Measurements from ENCODE around the gene MRPL40.

The MRPL40 gene

GRCh38 chr22:19393704-19394103, 38.6 kb upstream of the MRPL40 start:
- H3K27me3 ChIP-seq (ENCODE audit: insufficient read depth, low read length, poor library complexity, severe bottlenecking) = no peaks in the 10 kb centered on the region
- H2AFZ ChIP-seq (ENCODE audit: low read length) = no peak overlapping the region
- H3K4me2 ChIP-seq (ENCODE audit: low read depth, low read length, poor library complexity, severe bottlenecking) = no peak overlapping the region
- no peaks in the 10 kb centered on the region; the same call in 1 of the 2 replicates for H3F3A ChIP-seq (ENCODE audit: low read depth)
- H3K4me1 ChIP-seq (ENCODE audit: insufficient read depth, low read length, poor library complexity, severe bottlenecking) = no peaks in the 10 kb centered on the region
- H3K4me3 ChIP-seq (ENCODE audit: low read length, poor library complexity, severe bottlenecking) = no peak overlapping the region
- no peaks in the 10 kb centered on the region for H3K9me2 ChIP-seq (replicated peaks; ENCODE audit: low read depth, low read length)
- H3K9me3 ChIP-seq (ENCODE audit: insufficient read depth, low read depth, low read length) = no peaks in the 10 kb centered on the region
- TF ChIP-seq, protein P1, sequence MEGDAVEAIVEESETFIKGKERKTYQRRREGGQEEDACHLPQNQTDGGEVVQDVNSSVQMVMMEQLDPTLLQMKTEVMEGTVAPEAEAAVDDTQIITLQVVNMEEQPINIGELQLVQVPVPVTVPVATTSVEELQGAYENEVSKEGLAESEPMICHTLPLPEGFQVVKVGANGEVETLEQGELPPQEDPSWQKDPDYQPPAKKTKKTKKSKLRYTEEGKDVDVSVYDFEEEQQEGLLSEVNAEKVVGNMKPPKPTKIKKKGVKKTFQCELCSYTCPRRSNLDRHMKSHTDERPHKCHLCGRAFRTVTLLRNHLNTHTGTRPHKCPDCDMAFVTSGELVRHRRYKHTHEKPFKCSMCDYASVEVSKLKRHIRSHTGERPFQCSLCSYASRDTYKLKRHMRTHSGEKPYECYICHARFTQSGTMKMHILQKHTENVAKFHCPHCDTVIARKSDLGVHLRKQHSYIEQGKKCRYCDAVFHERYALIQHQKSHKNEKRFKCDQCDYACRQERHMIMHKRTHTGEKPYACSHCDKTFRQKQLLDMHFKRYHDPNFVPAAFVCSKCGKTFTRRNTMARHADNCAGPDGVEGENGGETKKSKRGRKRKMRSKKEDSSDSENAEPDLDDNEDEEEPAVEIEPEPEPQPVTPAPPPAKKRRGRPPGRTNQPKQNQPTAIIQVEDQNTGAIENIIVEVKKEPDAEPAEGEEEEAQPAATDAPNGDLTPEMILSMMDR (conservative IDR thresholded peaks at IDR 0.05; ENCODE audit: low read length) = no peak
- no peak for TF ChIP-seq EZH2phosphoT487 (IDR thresholded peaks at IDR 0.05; ENCODE audit: borderline replicate concordance)
- H4K20me1 ChIP-seq (ENCODE audit: insufficient read depth, low read length, poor library complexity, severe bottlenecking) = no peaks in the 10 kb centered on the region
- H3K9ac ChIP-seq (ENCODE audit: low read depth, low read length, poor library complexity, severe bottlenecking) = no peak overlapping the region
- H3K36me3 ChIP-seq (ENCODE audit: insufficient read depth, low read length) = peaks cover 87% of the 10 kb centered on the region; the same call in 1 of the 2 replicates
- no peaks in the 10 kb centered on the region for H3K79me2 ChIP-seq (ENCODE audit: insufficient read depth, low read length)

GRCh38 chr22:19394274-19395050, 37.9 kb upstream of the MRPL40 start:
- no peaks in the 10 kb centered on the region for H3K79me2 ChIP-seq (ENCODE audit: insufficient read depth, low read length)
- no peaks in the 10 kb centered on the region for H3K27me3 ChIP-seq (ENCODE audit: insufficient read depth, low read length, poor library complexity, severe bottlenecking)
- H3K9me2 ChIP-seq (replicated peaks; ENCODE audit: low read depth, low read length) = no peaks in the 10 kb centered on the region
- TF ChIP-seq EZH2phosphoT487 (IDR thresholded peaks at IDR 0.05; ENCODE audit: borderline replicate concordance) = no peak
- TF ChIP-seq, protein P1 (conservative IDR thresholded peaks at IDR 0.05; ENCODE audit: low read length) = no peak
- no peak overlapping the region for H2AFZ ChIP-seq (ENCODE audit: low read length)
- no peaks in the 10 kb centered on the region for H3K9me3 ChIP-seq (ENCODE audit: insufficient read depth, low read depth, low read length)
- no peak overlapping the region for H3K4me2 ChIP-seq (ENCODE audit: low read depth, low read length, poor library complexity, severe bottlenecking)
- H3K4me3 ChIP-seq (ENCODE audit: low read length, poor library complexity, severe bottlenecking) = no peak overlapping the region
- H3K9ac ChIP-seq (ENCODE audit: low read depth, low read length, poor library complexity, severe bottlenecking) = no peak overlapping the region
- peaks cover 89% of the 10 kb centered on the region; the same call in 1 of the 2 replicates for H3K36me3 ChIP-seq (ENCODE audit: insufficient read depth, low read length)
- H3K4me1 ChIP-seq (ENCODE audit: insufficient read depth, low read length, poor library complexity, severe bottlenecking) = no peaks in the 10 kb centered on the region
- no peaks in the 10 kb centered on the region for H4K20me1 ChIP-seq (ENCODE audit: insufficient read depth, low read length, poor library complexity, severe bottlenecking)
- H3F3A ChIP-seq (ENCODE audit: low read depth) = no peaks in the 10 kb centered on the region; the same call in 1 of the 2 replicates

DNA sequence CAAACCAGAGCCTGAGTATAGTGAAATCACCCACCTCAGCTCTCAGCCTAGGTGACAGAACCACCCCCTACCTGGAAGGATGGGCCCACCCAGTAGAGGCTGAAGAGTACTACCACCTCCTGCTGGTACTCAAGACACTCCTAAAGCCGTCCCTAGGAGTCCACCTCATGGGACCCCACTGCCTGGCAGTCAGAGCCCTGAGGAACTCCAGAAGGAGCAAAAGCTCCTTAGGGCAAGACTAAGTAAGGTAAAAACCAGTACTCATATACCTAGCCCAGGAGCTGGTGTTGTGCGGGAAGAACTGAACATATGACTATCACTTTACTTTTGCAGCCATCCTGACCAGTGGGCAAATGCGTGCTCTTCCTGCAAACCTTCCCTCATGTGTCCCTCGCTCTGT, 37.1 kb upstream of the MRPL40 start:
- no peak for TF ChIP-seq EZH2phosphoT487 (IDR thresholded peaks at IDR 0.05; ENCODE audit: borderline replicate concordance)
- TF ChIP-seq, protein P1 (conservative IDR thresholded peaks at IDR 0.05; ENCODE audit: low read length) = no peak
- H4K20me1 ChIP-seq (ENCODE audit: insufficient read depth, low read length, poor library complexity, severe bottlenecking) = no peaks in the 10 kb centered on the region
- H3K4me1 ChIP-seq (ENCODE audit: insufficient read depth, low read length, poor library complexity, severe bottlenecking) = no peaks in the 10 kb centered on the region
- H3K79me2 ChIP-seq (ENCODE audit: insufficient read depth, low read length) = no peaks in the 10 kb centered on the region
- peaks cover 86% of the 10 kb centered on the region; the same call in 1 of the 2 replicates for H3K36me3 ChIP-seq (ENCODE audit: insufficient read depth, low read length)
- no peaks in the 10 kb centered on the region; the same call in 1 of the 2 replicates for H3F3A ChIP-seq (ENCODE audit: low read depth)
- no peaks in the 10 kb centered on the region for H3K9me2 ChIP-seq (replicated peaks; ENCODE audit: low read depth, low read length)
- no peak overlapping the region for H3K9ac ChIP-seq (ENCODE audit: low read depth, low read length, poor library complexity, severe bottlenecking)
- no peak overlapping the region for H3K4me2 ChIP-seq (ENCODE audit: low read depth, low read length, poor library complexity, severe bottlenecking)
- no peak overlapping the region for H2AFZ ChIP-seq (ENCODE audit: low read length)
- no peaks in the 10 kb centered on the region for H3K27me3 ChIP-seq (ENCODE audit: insufficient read depth, low read length, poor library complexity, severe bottlenecking)
- H3K4me3 ChIP-seq (ENCODE audit: low read length, poor library complexity, severe bottlenecking) = no peak overlapping the region
- H3K9me3 ChIP-seq (ENCODE audit: insufficient read depth, low read depth, low read length) = no peaks in the 10 kb centered on the region

All from Loucy (cell line).